Activated CD8-positive, alpha-beta memory T cell treated with anti-CD3 and anti-CD28 coated beads for 36 hours (primary cell): Measurements from ENCODE around the gene DGKG. TPM values are rescaled to one million over a fixed set of nuclear protein-coding genes. Genes with fewer than 3 reads are reported as not detected.

Source experiments
- CTCF ChIA-PET: fragments of 350-600 bp; sonication (Branson Sonifier 250); formaldehyde crosslinking; loops from one replicate; lab custom pipeline; 2021; ENCODE audit warnings: antibody characterized with exemption; lab: Charles Lee
- POLR2A ChIA-PET: fragments of 350-600 bp; sonication (Branson Sonifier 250); formaldehyde crosslinking; loops from one replicate; lab custom pipeline; 2021; ENCODE audit warnings: antibody characterized with exemption; lab: Charles Lee
- total RNA-seq, 2 experiments: library from RNA; stranded (reverse); gene quantifications; one replicate each; pipeline ENCODE4 v1.2.3, GENCODE V29; 2021

The DGKG gene
- total RNA-seq, 2 experiments from 2014 or later, result 0.42 to 0.67 TPM

DNA sequence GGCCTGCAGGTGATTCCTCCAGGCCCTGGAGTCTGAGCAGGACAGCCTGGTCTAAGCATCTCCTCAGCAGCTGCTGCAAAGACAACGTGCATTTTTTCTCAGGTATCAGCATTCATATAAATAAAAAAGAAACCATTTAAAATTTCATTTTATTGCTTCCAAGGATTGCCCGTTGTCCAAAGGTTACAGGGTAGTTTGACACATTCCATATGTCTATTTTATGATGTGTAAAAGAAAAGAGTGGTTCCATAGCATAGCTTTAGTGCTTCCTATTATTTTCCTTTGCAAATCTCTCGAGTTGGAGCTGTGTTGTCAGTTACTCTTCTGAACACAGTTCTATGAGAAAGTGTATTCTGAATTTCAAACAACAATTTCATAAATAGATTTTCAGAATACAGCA is 7.2 kb upstream of the DGKG start:
- ChIA-PET POLR2A (no interaction called here), CTCF (no interaction called here)

DNA sequence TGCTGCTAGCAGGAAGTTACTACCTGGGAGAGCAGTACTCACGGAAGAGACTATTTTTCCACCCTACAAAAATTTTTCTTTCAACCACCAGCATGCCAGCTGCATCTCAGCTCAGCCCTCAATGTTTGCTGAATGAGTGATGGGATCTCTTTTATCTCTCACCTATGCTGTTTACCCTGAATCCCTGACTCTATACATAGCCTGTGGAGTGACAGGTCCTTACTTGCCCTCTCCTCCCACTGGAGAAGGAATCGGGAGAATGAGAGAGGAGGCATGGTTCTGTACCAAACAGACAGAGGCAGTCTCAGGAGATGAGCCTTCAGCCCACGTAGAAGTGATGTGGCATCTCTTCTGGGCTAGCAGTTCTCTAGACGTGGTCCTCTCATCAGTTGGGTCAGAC is 6.7 kb upstream of the DGKG start:
- ChIA-PET CTCF (no interaction called here), POLR2A (no interaction called here)

DNA sequence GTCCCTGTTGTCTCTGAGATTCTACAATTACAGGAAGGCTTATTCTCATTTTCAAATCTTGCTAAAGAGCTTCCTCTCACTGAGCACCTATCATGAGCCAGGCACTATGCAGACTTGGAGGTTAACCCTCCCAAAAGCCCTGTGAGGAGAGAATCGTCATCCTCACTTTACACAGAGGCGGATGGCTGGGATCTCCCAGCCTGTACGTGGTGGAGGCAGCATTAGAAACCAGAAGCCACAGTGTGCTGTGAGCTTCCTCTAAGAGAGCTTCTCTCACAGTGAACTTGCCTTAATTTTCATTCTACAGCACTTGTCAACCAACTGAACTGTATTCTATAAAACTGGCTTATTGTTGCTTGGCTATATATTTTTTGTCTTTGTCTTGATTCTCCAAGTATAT is 6.1 kb upstream of the DGKG start:
- ChIA-PET POLR2A (no interaction called here), CTCF (no interaction called here)

DNA sequence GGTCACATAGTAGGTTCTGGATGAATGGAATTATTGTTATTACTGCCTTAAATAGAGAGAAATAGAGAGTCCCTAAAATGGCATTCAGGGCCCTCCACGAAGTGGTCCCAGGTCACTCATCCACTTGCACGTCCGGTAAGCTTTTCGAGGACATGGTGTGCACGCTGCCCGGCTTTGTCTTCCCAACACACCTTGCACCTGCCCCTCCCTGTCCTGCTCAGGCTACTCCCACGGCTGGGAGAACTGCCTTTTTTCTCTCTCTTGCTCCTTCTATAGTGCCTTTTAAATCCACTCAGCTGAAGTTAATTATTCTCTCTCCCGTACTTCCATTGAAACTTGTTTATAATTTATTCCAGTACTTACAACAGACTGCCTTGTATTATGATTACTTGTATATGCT is 5.6 kb upstream of the DGKG start:
- CTCF ChIA-PET, result no interaction called here
- POLR2A ChIA-PET, result no interaction called here

DNA sequence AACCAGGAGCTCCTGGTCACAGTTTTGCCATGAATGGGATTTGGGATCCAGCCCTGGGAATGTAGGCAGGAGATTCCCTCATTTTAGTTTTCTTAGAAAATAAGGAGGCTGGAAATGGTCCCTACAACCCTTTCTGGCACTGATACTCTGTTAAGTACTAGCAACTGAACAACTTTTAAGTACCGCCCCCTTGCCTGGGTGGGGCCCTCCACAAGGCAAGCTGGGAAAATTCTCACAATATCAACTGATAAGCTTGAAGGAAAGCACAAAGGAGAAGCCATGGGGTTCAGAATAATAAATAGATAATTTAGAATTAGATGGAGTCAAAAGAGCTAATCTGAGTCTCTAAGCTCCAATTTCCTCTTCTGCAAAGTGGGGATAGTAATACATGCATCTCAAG is 4.2 kb upstream of the DGKG start:
- ChIA-PET CTCF (interaction anchor here (1.3 kb wide), 1 partner anchor 174 kb away, joined by 3 read pairs; no protein-coding TSS in a partner anchor), POLR2A (no interaction called here)

DNA sequence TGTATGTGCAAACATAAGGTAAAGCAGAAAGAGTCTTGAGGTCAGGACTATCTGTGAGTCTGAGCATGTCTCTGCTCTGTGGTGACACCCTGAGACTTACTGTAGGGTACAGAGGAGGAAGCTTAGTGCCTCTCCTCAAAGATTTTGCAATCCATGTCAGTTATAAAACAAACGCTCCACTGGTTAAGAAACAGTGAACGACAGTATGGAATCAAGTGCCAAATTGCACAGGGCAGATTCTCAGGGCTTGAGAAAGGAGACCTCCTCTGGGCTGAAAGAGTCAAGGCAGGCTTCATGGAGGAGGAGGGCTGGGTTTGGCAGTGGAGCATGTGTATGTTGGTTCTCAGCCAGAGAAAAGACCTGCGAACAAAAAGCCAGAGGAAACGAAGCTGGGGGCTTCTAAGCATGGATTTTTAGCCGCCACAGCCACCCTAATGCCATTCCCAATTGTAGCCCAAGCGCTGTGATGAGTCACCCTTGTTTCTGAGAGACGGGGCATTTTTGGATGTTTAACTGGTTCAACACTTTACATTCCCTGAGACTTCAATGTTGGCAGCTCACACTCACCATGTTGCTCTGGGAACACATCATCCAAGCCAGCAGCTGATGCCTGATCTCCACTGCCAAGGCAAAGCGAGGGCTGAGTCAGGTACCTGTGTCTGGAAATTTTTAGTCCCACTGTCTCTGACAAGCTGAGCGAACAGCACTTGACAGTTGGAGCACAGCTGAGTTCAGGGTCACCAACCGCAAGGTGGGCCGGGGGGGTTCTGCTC is 3.4 kb upstream of the DGKG start:
- ChIA-PET POLR2A (no interaction called here), CTCF (interaction anchor here (1.0 to 1.3 kb wide), 2 partner anchors 12 to 175 kb away, joined by 3 read pairs; no protein-coding TSS in a partner anchor)

DNA sequence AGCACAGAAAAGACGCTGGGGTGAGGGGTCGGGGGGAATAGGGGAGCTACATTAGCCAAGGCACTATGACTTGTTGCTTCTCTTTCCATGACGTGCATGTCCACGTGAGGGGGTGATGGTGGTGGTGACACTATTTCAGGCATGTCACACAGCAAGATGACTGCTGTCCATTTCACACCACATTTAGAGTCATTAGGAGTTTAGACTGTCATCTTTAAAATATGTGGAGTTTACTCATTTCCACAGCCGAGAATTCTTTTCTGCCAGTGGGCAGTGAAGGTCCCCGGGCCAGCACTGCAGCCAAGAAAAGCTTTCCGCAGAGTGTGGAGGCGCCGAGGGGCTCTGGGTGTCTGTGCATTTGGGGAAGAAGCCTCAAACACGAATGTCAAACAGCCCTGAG is 954 bp upstream of the DGKG start:
- CTCF ChIA-PET, result interaction anchor here (1.0 kb wide), 1 partner anchor 10 kb away, joined by 5 read pairs; no protein-coding TSS in a partner anchor
- POLR2A ChIA-PET, result no interaction called here

DNA sequence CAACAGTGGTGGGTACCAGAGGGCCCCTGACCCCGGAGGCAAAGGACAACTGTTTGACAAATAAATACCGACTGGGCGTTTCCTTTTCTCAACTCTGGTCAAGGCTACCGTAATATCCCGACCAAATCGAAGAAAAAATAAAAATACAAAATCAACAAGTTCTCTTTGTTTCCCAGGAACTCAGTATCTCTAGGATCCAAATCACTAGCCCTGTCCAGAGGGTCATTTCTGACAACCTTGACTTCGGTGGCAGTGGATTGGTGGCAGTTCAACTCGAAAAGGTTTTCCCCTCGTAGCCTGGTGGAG is 456 bp upstream of the DGKG start:
- ChIA-PET POLR2A (no interaction called here), CTCF (interaction anchor here (1.0 kb wide), 1 partner anchor 11 kb away, joined by 5 read pairs; no protein-coding TSS in a partner anchor)

DNA sequence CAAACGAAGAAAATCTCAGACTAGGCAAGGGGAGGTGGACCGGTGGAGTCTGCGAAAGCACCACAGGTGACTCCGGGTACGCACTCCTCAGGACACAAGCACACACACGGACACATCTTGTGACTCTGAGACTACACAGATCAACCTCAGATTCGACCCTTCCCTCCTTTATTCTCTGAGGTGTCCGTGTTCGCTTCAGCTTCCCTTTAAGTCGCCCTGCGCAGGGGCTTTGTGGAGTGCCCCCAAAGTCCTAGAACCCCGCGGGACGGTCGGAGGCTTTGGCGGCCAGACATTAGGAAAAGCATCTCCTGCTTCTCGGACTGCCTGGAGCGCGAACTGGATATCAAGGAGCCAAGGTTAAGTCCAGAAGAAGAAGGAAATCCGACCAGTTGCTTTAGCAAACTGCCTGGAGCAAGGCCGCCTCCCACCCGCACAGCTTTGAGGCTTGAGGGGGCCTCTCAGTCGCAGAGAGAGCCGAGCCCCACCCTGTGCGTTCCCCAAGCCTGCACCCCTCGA is 730 bp downstream of the DGKG start:
- ChIA-PET POLR2A (no interaction called here), CTCF (no interaction called here)

DNA sequence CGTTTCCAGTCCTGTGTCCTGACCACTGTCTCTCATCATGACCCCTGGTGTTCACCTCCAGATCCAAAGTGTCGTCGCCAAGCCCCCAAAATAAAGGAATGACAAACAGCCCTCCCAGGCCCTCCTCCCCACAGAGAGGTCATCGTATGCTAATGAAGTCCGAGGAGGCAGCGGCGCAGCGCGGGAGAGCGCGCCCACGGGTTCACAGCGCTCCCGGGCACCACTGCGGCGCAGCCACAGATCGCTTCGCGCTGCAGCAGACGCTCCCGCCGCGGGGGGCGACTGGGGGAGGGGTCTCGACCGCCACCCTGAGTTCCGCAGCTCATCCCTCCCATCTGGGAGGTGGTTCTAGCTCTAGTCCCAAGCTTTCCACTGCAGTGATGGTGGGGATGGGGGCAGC is 1.3 kb downstream of the DGKG start:
- CTCF ChIA-PET, result no interaction called here
- POLR2A ChIA-PET, result no interaction called here

DNA sequence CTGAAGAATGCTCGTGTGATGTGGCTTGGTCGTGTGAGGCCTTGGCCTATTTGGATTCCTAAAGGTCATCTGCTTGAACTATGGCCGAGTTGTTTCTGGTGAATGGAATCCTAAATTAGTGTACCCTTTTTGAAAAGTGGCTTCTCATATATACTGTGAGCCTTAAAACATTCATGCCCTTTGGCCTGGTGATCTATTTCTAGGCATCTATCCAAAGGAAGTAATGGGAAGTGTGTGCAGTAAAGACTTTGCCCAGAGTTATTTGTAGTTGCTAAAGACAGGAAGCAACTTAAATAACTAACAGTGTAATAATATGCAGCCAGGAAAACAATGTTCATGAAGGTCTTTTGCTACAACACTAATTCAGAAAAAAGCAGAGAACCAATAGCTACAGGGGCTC is 3.0 kb downstream of the DGKG start:
- POLR2A ChIA-PET, result no interaction called here
- CTCF ChIA-PET, result no interaction called here

DNA sequence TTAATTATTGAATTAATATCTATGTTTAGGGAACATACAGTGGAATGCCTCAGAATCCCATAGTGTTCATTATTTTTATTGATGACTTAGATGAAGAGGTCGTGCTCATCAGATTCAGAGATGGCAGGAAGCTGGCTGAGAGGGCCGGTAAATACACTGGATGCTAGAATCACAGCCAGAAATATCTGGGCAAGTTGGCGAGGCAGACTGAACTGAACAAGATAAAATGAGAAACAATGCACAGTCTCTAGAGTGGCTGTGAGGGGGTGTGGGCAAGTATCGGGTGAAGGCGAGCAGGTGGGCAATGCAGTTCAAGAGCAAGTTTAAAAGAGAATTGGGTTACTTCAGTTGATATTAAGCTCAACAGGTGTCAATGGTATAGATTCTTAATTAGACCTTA is 5.9 kb downstream of the DGKG start:
- CTCF ChIA-PET, result no interaction called here
- POLR2A ChIA-PET, result no interaction called here

DNA sequence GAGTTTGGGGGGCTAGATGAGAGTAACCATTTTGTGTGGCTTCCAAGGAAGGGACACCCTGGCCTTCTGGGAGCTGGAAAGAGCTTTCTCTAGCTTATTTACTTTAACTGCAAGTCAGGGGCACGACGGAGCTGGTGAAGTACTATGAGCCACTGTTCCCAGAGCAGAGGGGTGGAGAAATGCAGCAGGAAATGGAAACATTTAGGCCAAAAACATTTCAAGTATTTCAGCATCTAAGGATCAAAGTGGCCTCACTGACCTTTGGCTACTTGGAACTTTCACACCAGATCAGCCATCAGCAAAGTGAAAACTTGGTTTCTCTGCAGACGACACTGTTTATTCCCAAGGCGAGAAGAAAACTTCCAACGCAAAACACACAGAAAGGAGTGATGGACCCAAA is 7.9 kb downstream of the DGKG start:
- CTCF ChIA-PET, result no interaction called here
- POLR2A ChIA-PET, result no interaction called here

DNA sequence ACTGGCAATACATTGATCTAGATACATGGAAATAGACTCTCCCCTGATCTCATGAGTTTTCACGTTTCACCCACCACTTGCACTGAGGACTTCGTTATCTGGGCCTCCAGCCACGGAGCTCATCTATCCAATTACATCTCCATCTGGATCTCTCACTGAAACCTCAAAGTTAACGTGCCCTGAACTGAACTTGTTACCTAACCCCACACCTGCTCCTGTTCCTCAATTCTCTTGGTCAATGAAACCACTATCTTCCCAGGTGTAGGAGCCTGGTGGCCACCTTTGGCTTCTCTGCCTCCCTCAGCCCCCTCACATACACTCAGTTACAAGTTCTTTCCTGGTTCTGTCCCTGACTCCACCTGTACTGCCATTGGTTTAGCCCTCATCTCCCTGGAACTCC is 9.7 kb downstream of the DGKG start:
- ChIA-PET CTCF (interaction anchor here (1.0 kb wide), 1 partner anchor 92 kb away, joined by 3 read pairs; no protein-coding TSS in a partner anchor), POLR2A (no interaction called here)

DNA sequence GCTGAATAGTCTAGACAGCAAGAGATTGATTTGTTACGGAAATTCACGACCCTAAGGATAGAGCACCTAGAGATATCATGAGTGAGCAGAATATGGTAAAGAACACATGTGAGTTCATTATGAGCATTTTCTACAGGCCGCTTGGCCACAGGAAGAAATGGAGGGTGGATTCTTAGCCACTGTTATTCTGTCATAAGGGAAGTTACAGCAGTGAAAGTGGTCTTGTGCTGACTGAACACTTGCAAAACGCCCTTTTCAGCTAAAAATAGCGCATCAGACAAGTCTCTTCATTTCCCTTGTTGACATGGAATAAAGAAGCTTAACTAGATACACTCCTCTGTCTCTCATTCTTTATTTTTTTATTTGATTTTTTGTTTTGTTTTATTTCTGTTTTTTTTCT is 19.8 kb downstream of the DGKG start:
- ChIA-PET CTCF (no interaction called here), POLR2A (no interaction called here)

DNA sequence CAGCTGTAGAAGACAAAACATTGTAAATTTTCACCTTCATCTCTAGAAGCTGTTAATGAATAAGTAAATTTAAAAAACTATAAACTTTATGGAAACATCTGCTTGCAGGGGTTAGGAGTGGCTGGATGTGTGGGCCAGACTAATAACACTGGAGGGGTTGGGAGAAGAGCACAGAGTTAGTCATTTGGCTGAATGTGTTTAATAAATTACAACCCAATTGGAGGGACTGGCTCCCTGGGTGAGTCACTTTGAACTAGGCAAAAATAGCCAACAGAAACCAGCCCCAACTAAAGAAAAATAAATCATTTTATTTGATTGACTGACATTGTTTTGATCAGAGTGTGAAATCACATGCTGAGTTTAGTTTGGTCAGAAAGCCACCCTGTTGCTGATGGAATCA is 21.8 kb downstream of the DGKG start:
- CTCF ChIA-PET, result no interaction called here
- POLR2A ChIA-PET, result no interaction called here

DNA sequence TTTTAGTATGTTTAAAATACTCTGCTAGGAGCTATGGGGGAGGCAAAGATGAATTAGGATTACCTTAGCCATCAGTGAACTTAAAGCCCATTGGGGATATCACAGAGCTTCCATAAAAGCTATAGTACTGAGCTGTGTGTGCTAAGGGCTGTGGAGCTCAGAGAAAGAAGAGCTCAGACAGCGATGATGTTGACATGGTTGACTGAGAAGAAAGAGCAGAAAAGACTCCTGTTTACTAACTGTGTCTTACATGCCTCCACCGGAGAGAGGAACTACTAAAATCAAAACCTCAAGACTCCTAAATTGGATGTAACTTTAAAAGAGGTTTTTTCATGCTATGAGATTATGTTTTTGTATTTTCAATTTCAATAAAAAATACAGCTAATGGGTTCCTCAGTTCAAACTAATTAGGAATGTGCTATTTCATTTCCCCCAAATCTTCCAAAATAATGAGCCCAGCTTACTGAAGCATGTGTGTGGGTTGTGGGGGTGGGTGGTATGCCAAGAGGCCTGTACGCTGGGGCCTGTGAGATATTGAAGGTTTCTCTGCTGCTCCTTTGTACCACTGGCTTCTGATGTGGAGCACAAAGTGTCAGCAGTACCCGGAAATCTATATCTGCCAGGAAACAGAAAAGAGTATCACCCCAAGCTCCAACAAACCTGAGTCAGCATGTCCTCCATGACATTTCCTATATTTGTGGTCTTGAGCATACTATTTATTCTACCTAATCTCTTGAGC is 22.7 kb downstream of the DGKG start:
- ChIA-PET POLR2A (no interaction called here), CTCF (no interaction called here)

DNA sequence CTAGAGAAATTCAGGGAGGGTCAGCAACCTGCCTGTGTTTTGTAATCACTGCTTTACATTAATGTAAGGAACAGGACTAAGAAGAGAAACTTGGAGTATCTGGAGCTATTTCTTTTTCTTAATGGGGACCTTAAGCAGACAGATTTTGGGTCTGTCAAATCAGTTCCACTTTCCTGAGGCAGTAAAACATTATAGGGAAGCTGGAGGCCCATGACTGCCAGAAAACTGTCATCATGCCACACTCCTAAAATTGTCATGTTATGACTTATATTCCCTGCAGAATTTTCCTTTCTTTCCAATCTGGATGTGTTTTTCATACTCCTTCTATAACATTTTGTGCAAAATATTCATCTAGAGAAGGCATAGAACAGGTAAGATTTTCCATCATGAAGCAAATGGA is 28.8 kb downstream of the DGKG start:
- ChIA-PET CTCF (no interaction called here), POLR2A (no interaction called here)

DNA sequence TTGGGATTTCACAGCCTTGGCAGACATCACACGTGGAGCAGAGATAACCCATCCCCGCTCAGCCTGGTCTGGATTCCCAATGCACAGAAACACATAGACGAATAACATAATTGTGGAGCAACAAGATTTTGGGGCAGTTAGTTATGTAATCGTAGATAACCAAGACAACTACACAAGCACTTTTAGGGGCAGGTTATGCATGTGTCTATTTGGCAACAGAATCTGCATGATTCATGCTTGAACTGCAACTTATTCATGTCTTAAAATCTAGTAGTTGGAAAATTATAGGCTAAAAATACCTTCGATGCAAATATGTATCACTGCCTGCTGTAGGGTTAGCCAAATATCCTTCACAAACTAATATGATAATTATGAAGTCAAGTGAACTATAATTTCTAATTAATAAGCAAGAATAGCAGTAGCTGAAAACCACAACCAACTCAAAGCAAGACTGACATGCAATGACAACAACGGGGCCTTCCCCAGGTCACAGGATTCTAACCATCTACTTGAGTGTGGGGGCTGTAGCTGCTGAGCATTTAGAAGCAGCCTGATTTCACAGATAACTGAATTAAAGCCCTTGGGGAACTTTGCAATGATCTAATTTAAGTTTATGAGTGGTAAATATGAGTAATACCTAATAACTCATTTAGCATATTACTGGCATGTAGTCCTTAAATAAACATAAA is 31.1 kb downstream of the DGKG start:
- CTCF ChIA-PET, result no interaction called here
- POLR2A ChIA-PET, result no interaction called here

DNA sequence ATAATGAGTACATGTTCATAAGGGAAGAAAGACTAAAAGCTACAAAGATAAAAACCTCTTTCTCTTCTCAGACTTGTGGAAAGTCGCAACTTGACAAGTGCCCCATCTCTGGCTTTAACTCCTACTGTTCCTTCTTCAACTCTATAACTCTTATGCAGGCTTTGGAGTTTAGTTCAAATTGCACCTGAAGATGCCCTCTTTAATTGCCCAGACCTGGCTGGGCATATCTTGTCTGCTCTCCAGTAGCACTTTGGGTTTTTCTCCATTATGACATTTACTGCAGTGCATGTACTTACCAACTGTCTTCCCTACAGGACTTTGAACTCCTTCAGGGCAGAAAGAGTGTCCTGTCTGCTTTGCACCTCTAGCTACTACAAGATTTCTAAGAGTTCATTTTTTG is 32.4 kb downstream of the DGKG start:
- ChIA-PET POLR2A (no interaction called here), CTCF (no interaction called here)
